B cell (primary cell): ENCODE data around the gene RRM2. TPM values are rescaled to one million over a fixed set of nuclear protein-coding genes. Genes with fewer than 3 reads are reported as not detected.
A peak's percentile ranks its signal among the peaks of the same experiment; 100 is the strongest.

Source experiments
- ATAC-seq: fragments of 200-7000 bp; cut with Tn5 transposase; one replicate; pipeline ENCODE4 v1.10.0; 2021; ENCODE audit warnings: low read depth, mild to moderate bottlenecking, moderate number of reproducible peaks, moderate library complexity
- CTCF ChIA-PET: fragments of 350-600 bp; sonication (Branson Sonifier 250); formaldehyde crosslinking; loops from one replicate; lab custom pipeline; 2021; ENCODE audit warnings: antibody characterized with exemption, inconsistent platforms; lab: Charles Lee
- POLR2A ChIA-PET: fragments of 350-600 bp; sonication (Branson Sonifier 250); formaldehyde crosslinking; loops from one replicate; lab custom pipeline; 2021; ENCODE audit warnings: antibody characterized with exemption; lab: Charles Lee
- DNase-seq: peaks from one replicate; pipeline ENCODE4 v3.0.0; 2013
- H2AFZ ChIP-seq: 2 replicates; pipeline ENCODE4 v1.6.1; 2012; ENCODE audit warnings: mild to moderate bottlenecking, low read depth, low read length; ENCODE audit not compliant: insufficient read depth, poor library complexity, severe bottlenecking
- H3K27ac ChIP-seq, 2 donors: 1 replicate in 1 of 2; 2 replicates in 1 of 2; pipeline ENCODE4 v1.5.1; 2012 to 2013; ENCODE audit warnings: low read length in 2 of 2, mild to moderate bottlenecking in 2 of 2, moderate library complexity in 1 of 2
- H3K27me3 ChIP-seq, 4 experiments: fragments of 200-600 bp in 1 of 4; sonication (generic) in 1 of 4; replicated peaks in 1 of 4; 1 replicate in 2 of 4; 2 replicates in 2 of 4; pipeline versions ENCODE4 v1.6.1 to v1.7.0; 2013 to 2016; ENCODE audit warnings: low read length in 3 of 4, mild to moderate bottlenecking in 2 of 4, mixed read lengths in 1 of 4, moderate library complexity in 1 of 4; ENCODE audit not compliant: insufficient read depth in 4 of 4, control insufficient read depth in 3 of 4; ENCODE audit errors: control extremely low read depth in 1 of 4
- H3K36me3 ChIP-seq, 2 experiments: replicated peaks in 1 of 2; 1 replicate in 1 of 2; 2 replicates in 1 of 2; pipeline versions ENCODE4 v1.6.1 to v1.7.1; 2013; ENCODE audit warnings: low read length in 1 of 2; ENCODE audit not compliant: insufficient read depth in 2 of 2, control insufficient read depth in 1 of 2; ENCODE audit errors: control extremely low read depth in 1 of 2, extremely low read depth in 1 of 2
- H3K4me1 ChIP-seq, 2 donors: fragments of 200-600 bp in 1 of 2; sonication (generic) in 1 of 2; 1 replicate in 1 of 2; 2 replicates in 1 of 2; pipeline versions ENCODE4 v1.5.1 to v1.6.1; 2013 to 2017; ENCODE audit warnings: low read length in 2 of 2; ENCODE audit not compliant: control insufficient read depth in 2 of 2, insufficient read depth in 2 of 2
- H3K4me2 ChIP-seq: replicated peaks from 2 replicates; pipeline ENCODE3; 2012; ENCODE audit warnings: mild to moderate bottlenecking, low read depth, low read length; ENCODE audit not compliant: poor library complexity, severe bottlenecking
- H3K4me3 ChIP-seq, 5 experiments: fragments of 200-600 bp in 1 of 5; sonication (generic) in 1 of 5; 1 replicate in 3 of 5; 2 replicates in 2 of 5; pipeline versions ENCODE4 v1.5.1 to v1.7.0; 2011 to 2016; ENCODE audit warnings: low read length in 4 of 5, mild to moderate bottlenecking in 4 of 5, low read depth in 2 of 5, control low read depth in 1 of 5, moderate library complexity in 1 of 5; ENCODE audit not compliant: insufficient read depth in 1 of 5; ENCODE audit errors: control extremely low read depth in 1 of 5, extremely low read depth in 1 of 5
- H3K79me2 ChIP-seq: fragments of 200-600 bp; sonication (generic); one replicate; pipeline ENCODE4 v1.6.0; 2016; ENCODE audit warnings: low read length; ENCODE audit not compliant: control insufficient read depth, insufficient read depth
- H3K9ac ChIP-seq: fragments of 200-600 bp; sonication (generic); 2 replicates; pipeline ENCODE4 v1.6.1; 2017; ENCODE audit warnings: mild to moderate bottlenecking, low read length, moderate library complexity
- H3K9me3 ChIP-seq, 3 donors: one replicate each; pipeline versions ENCODE4 v1.6.1 to v1.7.1; 2013; ENCODE audit warnings: low read length in 2 of 3; ENCODE audit not compliant: control insufficient read depth in 2 of 3, insufficient read depth in 1 of 3; ENCODE audit errors: control extremely low read depth in 1 of 3
- H4K20me1 ChIP-seq: 2 replicates; pipeline ENCODE4 v1.6.0; 2012; ENCODE audit warnings: mild to moderate bottlenecking, low read length; ENCODE audit not compliant: insufficient read depth, control insufficient read depth, poor library complexity, severe bottlenecking
- H3K27ac Mint-ChIP-seq: one replicate; pipeline ENCODE4 v1.8.0; 2021; ENCODE audit warnings: mixed read lengths
- H3K27me3 Mint-ChIP-seq: one replicate; pipeline ENCODE4 v1.8.0; 2021; ENCODE audit warnings: mixed read lengths
- H3K4me1 Mint-ChIP-seq: one replicate; pipeline ENCODE4 v1.8.0; 2021; ENCODE audit warnings: mixed read lengths
- H3K4me3 Mint-ChIP-seq: one replicate; pipeline ENCODE4 v1.8.0; 2021; ENCODE audit warnings: mixed read lengths
- H3K9me3 Mint-ChIP-seq: one replicate; pipeline ENCODE4 v1.8.0; 2022; ENCODE audit warnings: mixed read lengths; ENCODE audit not compliant: insufficient read depth
- CTCF ChIP-seq: fragments of 200-600 bp; IDR thresholded peaks from one replicate; pipeline ENCODE4 v1.8.0; 2022; ENCODE audit warnings: antibody characterized with exemption, mild to moderate bottlenecking
- EZH2 ChIP-seq: IDR thresholded peaks from 2 replicates; pipeline ENCODE4 v1.6.1; 2012; ENCODE audit warnings: borderline replicate concordance, low read depth, mild to moderate bottlenecking, moderate library complexity, low read length; ENCODE audit not compliant: insufficient read depth, poor library complexity, severe bottlenecking
- WGBS: methylation state at CpG from one replicate; pipeline ENCODE4 v1.1.5; 2013; ENCODE audit warnings: missing lambda C conversion rate; ENCODE audit not compliant: insufficient coverage; 5-methylcytosine and 5-hydroxymethylcytosine counted together
- intact Hi-C: fragments of 100-400 bp; cut with micrococcal nuclease; formaldehyde crosslinking; loops from one replicate; pipeline ENCODE4 v1.10.0; 2022
- polyA plus RNA-seq: library from polyadenylated mRNA; depleted of rRNA; stranded (reverse); fragments of >200 nt; gene quantifications from 2 replicates; pipeline ENCODE4 v1.2.3, GENCODE V29; 2012
- total RNA-seq, 2 donors: library from RNA; stranded (reverse); fragments of 120-200 nt in 1 of 2; gene quantifications; 1 replicate in 1 of 2; 2 replicates in 1 of 2; pipeline versions ENCODE4 v1.2.3 to v1.2.4, GENCODE V29; 2013 to 2022

The RRM2 gene
- total and polyA plus RNA-seq, 2 donors (not counting 1 experiment from before 2014, with no cell fraction given), result 1.2 to 3.3 TPM

- POLR2A ChIA-PET, result no interaction called here
- peaks cover 0 to 4% (median 0%) of the 10 kb centered on the region in 3 donors for H3K9me3 ChIP-seq
- no peaks in the 10 kb centered on the region for H4K20me1 ChIP-seq
- ATAC-seq (no peak), DNase-seq (no peak)
- Mint-ChIP-seq H3K4me3 (no peak overlapping the region), H3K27ac (no peak overlapping the region), H3K9me3 (no peaks in the 10 kb centered on the region), H3K4me1 (peaks cover 17% of the 10 kb centered on the region), H3K27me3 (peaks cover 69% of the 10 kb centered on the region)
- CTCF ChIA-PET, result interaction anchor here (2.2 to 13.0 kb wide), 2 partner anchors 8 to 359 kb away, joined by 6 to 220 read pairs; no protein-coding TSS in a partner anchor
- intact Hi-C loops, result no loop called here
- TF ChIP-seq EZH2, result no peak
- TF ChIP-seq CTCF, result no peak
- no peaks in the 10 kb centered on the region for H3K79me2 ChIP-seq
- no peaks in the 10 kb centered on the region for H3K36me3 ChIP-seq
- H3K9ac ChIP-seq, result no peak overlapping the region
- peaks cover 23 to 29% of the 10 kb centered on the region in 2 donors for H3K4me1 ChIP-seq
- H2AFZ ChIP-seq, result no peak overlapping the region
- no peak overlapping the region for H3K27ac ChIP-seq
- WGBS, result 72% methylated on average over 4 of the region's 5 CpGs
- H3K4me3 ChIP-seq, result no peak overlapping the region
- no peak overlapping the region for H3K4me2 ChIP-seq
- peaks cover 0 to 64% (median 45%) of the 10 kb centered on the region in 4 experiments for H3K27me3 ChIP-seq
These were observed 45.5 kb upstream of the RRM2 start for GRCh38 chr2:10076988-10077527.

DNA sequence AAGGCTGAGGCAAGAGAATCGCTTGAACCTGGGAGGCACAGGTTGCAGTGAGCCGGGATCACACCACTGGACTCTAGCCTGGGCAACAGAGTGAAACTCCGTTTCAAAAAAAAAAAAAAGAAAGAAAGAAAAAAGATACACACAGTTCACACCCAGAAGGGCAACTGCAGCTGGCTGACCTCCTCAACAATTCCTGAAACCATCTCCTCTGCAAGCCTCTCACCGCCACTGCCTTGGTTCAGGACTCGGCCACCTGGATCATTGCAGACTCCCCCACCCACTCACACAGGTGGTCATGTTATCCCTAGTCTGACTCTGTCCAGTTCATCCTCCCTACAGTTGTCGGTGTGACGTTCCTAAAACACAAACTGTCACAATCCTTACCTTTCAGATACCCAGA lies 44.5 kb upstream of the RRM2 start:
- 90% methylated on average over 4 of the region's 7 CpGs for WGBS
- DNase-seq, result no peak
- TF ChIP-seq CTCF, result no peak
- TF ChIP-seq EZH2, result no peak
- H3K36me3 ChIP-seq, result no peaks in the 10 kb centered on the region
- CTCF ChIA-PET, result interaction anchor here (1.1 to 13.0 kb wide), 3 partner anchors 7 to 358 kb away, joined by 4 to 220 read pairs (median 6); no protein-coding TSS in a partner anchor
- H3K79me2 ChIP-seq, result no peaks in the 10 kb centered on the region
- intact Hi-C loops, result no loop called here
- ATAC-seq, result no peak
- H3K9ac ChIP-seq, result no peak overlapping the region
- H3K9me3 ChIP-seq, result peaks cover 0 to 4% (median 0%) of the 10 kb centered on the region in 3 donors
- peaks cover 13% of the 10 kb centered on the region for H3K4me1 Mint-ChIP-seq
- no peak overlapping the region for H3K4me3 ChIP-seq
- H3K4me2 ChIP-seq, result no peak overlapping the region
- H3K27me3 ChIP-seq, result peaks cover 0 to 71% (median 48%) of the 10 kb centered on the region in 4 experiments
- no peak overlapping the region for H3K27ac ChIP-seq
- POLR2A ChIA-PET, result no interaction called here
- peaks cover 72% of the 10 kb centered on the region for H3K27me3 Mint-ChIP-seq
- H3K4me3 Mint-ChIP-seq, result peak overlapping the region; percentile 84
- no peak overlapping the region for H2AFZ ChIP-seq
- H3K9me3 Mint-ChIP-seq, result no peaks in the 10 kb centered on the region
- peaks cover 17 to 30% of the 10 kb centered on the region in 2 donors for H3K4me1 ChIP-seq
- no peak overlapping the region for H3K27ac Mint-ChIP-seq
- H4K20me1 ChIP-seq, result no peaks in the 10 kb centered on the region
